Keratinocyte (primary cell): ENCODE measurements around the gene PKLR.

Source experiments
- CTCF ChIP-seq, 3 experiments: IDR thresholded peaks in 1 of 3; conservative IDR thresholded peaks in 1 of 3; optimal IDR thresholded peaks in 1 of 3; 2 replicates in 2 of 3; 3 replicates in 1 of 3; pipeline versions ENCODE3 to v1.5.1; 2011; ENCODE audit warnings: low read length in 3 of 3, mild to moderate bottlenecking in 3 of 3, moderate library complexity in 2 of 3, control low read depth in 1 of 3, inconsistent platforms in 1 of 3; ENCODE audit not compliant: insufficient read depth in 2 of 3; ENCODE audit errors: extremely low read depth in 1 of 3
- EZH2 ChIP-seq: IDR thresholded peaks from one replicate; pipeline ENCODE4 v1.6.1; 2012; ENCODE audit warnings: inconsistent platforms, mild to moderate bottlenecking, low read length, moderate library complexity

DNA sequence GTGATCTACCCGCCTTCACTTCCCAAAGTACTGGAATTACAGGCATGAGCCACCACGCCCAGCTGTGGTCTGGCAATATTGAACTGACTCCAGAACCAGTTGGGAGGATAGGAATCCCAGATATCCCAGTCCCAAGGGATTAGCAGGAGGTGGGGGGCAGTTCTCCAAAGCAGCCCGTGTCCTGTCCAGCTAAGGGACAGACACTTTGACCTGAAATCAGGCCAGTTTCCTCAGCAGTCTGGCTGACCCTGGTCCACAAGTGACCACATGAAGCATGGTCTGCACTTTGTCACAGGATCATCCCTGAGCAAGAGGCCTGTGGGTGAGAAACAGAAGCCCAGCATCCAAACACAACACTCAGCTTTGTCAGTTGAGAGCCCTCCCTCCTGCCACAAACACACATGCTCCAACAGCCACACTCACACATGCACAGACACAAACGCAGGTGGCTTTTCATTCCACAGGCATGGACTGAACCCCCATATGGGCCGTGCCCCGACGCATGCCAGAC lies 4.7 kb upstream of the PKLR start:
- no peak for TF ChIP-seq CTCF (optimal IDR thresholded peaks at IDR 0.05 in 1 of 3, IDR thresholded peaks at IDR 0.05 in 1 of 3, conservative IDR thresholded peaks at IDR 0.05 in 1 of 3; ENCODE audit: extremely low read depth in 1 of 3, insufficient read depth in 2 of 3, low read length in 3 of 3)
- TF ChIP-seq EZH2, result no peak
